SK-N-SH treated with all-trans-retinoic acid at 6 μM for 48 hours (cell line): ENCODE measurements around the gene MICALL2.

Experiments
- ATAC-seq: fragments of 200-7000 bp; cut with Tn5 transposase; 3 replicates; pipeline ENCODE4 v1.9.1; 2020; ENCODE audit warnings: mild to moderate bottlenecking, moderate library complexity
- ARNTL ChIP-seq: fragments of 450-650 bp; formaldehyde crosslinking; IDR thresholded peaks from 2 replicates; pipeline ENCODE4 v1.5.0; 2020; ENCODE audit warnings: low read depth, mild to moderate bottlenecking, moderate library complexity, borderline replicate concordance
- BACH2 ChIP-seq: fragments of 250-450 bp; sonication (Bioruptor Pico); IDR thresholded peaks from 2 replicates; pipeline ENCODE4 v1.9.0; 2021; ENCODE audit warnings: mild to moderate bottlenecking, borderline replicate concordance
- CSDC2 ChIP-seq: fragments of 250-450 bp; sonication (Bioruptor Pico); IDR thresholded peaks from 2 replicates; pipeline ENCODE4 v1.5.0; 2020; ENCODE audit warnings: mild to moderate bottlenecking, moderate library complexity
- ESRRG ChIP-seq: fragments of 250-450 bp; sonication (Bioruptor Pico); IDR thresholded peaks from 2 replicates; pipeline ENCODE4 v1.6.1; 2021; ENCODE audit warnings: mild to moderate bottlenecking
- GLIS3 ChIP-seq: fragments of 250-450 bp; sonication (Bioruptor Pico); IDR thresholded peaks from 2 replicates; pipeline ENCODE4 v1.5.0; 2020; ENCODE audit warnings: mild to moderate bottlenecking, moderate library complexity
- ISL1 ChIP-seq: fragments of 250-450 bp; sonication (Bioruptor Pico); IDR thresholded peaks from 2 replicates; pipeline ENCODE4 v2.1.2; 2022; ENCODE audit warnings: mild to moderate bottlenecking, moderate library complexity
- OSR1 ChIP-seq: fragments of 250-450 bp; sonication (Bioruptor Pico); IDR thresholded peaks from 2 replicates; pipeline ENCODE4 v1.8.0; 2022; ENCODE audit warnings: moderate library complexity, mild to moderate bottlenecking, inconsistent platforms
- PPARA ChIP-seq: fragments of 250-450 bp; sonication (Bioruptor Pico); IDR thresholded peaks from 2 replicates; pipeline ENCODE4 v1.5.0; 2020; ENCODE audit warnings: mild to moderate bottlenecking, borderline replicate concordance
- RARB ChIP-seq: fragments of 250-450 bp; sonication (Bioruptor Pico); IDR thresholded peaks from 2 replicates; pipeline ENCODE4 v1.8.0; 2021; ENCODE audit warnings: mild to moderate bottlenecking, moderate library complexity
- SNAI2 ChIP-seq: fragments of 250-450 bp; sonication (Bioruptor Pico); IDR thresholded peaks from 2 replicates; pipeline ENCODE4 v1.5.0; 2020; ENCODE audit warnings: mild to moderate bottlenecking, moderate library complexity
- TCF4 ChIP-seq: fragments of 250-450 bp; sonication (Bioruptor Pico); IDR thresholded peaks from 2 replicates; pipeline ENCODE4 v1.8.0; 2021; ENCODE audit warnings: mild to moderate bottlenecking, moderate library complexity, borderline replicate concordance
- TOX ChIP-seq: fragments of 250-450 bp; sonication (Bioruptor Pico); IDR thresholded peaks from 2 replicates; pipeline ENCODE4 v1.8.0; 2021; ENCODE audit warnings: mild to moderate bottlenecking, moderate library complexity, borderline replicate concordance
- ZC3H10 ChIP-seq: fragments of 250-450 bp; sonication (Bioruptor Pico); IDR thresholded peaks from 2 replicates; pipeline ENCODE4 v1.5.1; 2021; ENCODE audit warnings: mild to moderate bottlenecking, moderate library complexity
- ZFP30 ChIP-seq: fragments of 450-650 bp; formaldehyde crosslinking; IDR thresholded peaks from 2 replicates; pipeline ENCODE4 v1.5.0; 2022; ENCODE audit warnings: mild to moderate bottlenecking, moderate library complexity
- ZNF70 ChIP-seq: fragments of 450-650 bp; formaldehyde crosslinking; IDR thresholded peaks from 2 replicates; pipeline ENCODE4 v1.5.0; 2020; ENCODE audit warnings: mild to moderate bottlenecking, moderate library complexity
- ZNF8 ChIP-seq: fragments of 450-650 bp; formaldehyde crosslinking; IDR thresholded peaks from 2 replicates; pipeline ENCODE4 v1.5.0; 2020; ENCODE audit warnings: mild to moderate bottlenecking, moderate library complexity
- TF ChIP-seq, protein P1 (sequence below): fragments of 250-450 bp; sonication (Bioruptor Pico); IDR thresholded peaks from 2 replicates; pipeline ENCODE4 v1.5.1; 2021; ENCODE audit warnings: mild to moderate bottlenecking, moderate library complexity
- TF ChIP-seq, protein P2 (sequence below): fragments of 250-450 bp; sonication (Bioruptor Pico); IDR thresholded peaks from 2 replicates; pipeline ENCODE4 v1.5.0; 2020; ENCODE audit warnings: mild to moderate bottlenecking, moderate library complexity
- TF ChIP-seq, protein P3 (sequence below): fragments of 250-450 bp; sonication (Bioruptor Pico); IDR thresholded peaks from 2 replicates; pipeline ENCODE4 v1.8.0; 2020; ENCODE audit warnings: mild to moderate bottlenecking, moderate library complexity, borderline replicate concordance
- TF ChIP-seq, protein P4 (sequence below): fragments of 250-450 bp; sonication (Bioruptor Pico); IDR thresholded peaks from 2 replicates; pipeline ENCODE4 v1.5.1; 2020; ENCODE audit warnings: low read depth, mild to moderate bottlenecking, moderate library complexity
- TF ChIP-seq, protein P5 (sequence below): fragments of 250-450 bp; sonication (Bioruptor Pico); IDR thresholded peaks from 2 replicates; pipeline ENCODE4 v1.8.0; 2021; ENCODE audit warnings: low read depth, mild to moderate bottlenecking, moderate library complexity, borderline replicate concordance

MICALL2 gene

DNA sequence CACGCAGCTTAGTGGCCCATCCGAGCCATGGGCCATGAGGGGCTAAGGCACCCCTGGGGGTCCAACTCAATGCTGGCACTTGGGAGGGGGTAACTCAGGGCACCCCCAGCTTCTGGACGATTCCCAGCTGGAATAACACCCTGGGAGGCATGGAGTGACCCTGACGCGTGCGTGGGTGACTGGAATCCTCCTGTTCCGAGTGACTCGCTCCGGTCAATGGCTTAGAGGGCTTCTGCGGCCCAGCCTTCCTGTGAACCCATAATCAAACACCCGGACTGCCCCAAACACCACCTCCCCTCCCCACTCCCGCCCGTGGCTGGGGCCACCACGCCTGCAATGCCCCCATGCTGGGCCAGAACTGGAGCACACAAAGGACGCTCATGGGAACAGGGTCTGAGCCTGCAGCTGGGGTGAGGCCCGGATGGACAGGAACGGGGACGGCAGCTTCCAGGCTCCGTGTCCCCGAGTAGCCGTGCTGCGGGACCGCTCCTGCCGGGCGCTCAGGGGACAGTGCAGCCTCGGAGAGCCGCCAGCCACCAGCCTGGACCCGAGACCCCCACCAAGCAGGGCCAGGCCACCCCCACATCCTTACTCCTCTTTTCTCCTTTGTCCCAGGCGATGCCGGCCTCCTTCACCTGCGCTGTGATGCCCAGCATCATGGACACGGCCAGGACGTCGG is 36.4 kb upstream of the MICALL2 start:
- TF ChIP-seq TOX (CRISPR knock-in tag), result no peak
- no peak for TF ChIP-seq SNAI2 (CRISPR knock-in tag)
- TF ChIP-seq, protein P1, sequence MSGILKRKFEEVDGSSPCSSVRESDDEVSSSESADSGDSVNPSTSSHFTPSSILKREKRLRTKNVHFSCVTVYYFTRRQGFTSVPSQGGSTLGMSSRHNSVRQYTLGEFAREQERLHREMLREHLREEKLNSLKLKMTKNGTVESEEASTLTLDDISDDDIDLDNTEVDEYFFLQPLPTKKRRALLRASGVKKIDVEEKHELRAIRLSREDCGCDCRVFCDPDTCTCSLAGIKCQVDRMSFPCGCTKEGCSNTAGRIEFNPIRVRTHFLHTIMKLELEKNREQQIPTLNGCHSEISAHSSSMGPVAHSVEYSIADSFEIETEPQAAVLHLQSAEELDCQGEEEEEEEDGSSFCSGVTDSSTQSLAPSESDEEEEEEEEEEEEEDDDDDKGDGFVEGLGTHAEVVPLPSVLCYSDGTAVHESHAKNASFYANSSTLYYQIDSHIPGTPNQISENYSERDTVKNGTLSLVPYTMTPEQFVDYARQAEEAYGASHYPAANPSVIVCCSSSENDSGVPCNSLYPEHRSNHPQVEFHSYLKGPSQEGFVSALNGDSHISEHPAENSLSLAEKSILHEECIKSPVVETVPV, result no peak
- TF ChIP-seq, protein P2, sequence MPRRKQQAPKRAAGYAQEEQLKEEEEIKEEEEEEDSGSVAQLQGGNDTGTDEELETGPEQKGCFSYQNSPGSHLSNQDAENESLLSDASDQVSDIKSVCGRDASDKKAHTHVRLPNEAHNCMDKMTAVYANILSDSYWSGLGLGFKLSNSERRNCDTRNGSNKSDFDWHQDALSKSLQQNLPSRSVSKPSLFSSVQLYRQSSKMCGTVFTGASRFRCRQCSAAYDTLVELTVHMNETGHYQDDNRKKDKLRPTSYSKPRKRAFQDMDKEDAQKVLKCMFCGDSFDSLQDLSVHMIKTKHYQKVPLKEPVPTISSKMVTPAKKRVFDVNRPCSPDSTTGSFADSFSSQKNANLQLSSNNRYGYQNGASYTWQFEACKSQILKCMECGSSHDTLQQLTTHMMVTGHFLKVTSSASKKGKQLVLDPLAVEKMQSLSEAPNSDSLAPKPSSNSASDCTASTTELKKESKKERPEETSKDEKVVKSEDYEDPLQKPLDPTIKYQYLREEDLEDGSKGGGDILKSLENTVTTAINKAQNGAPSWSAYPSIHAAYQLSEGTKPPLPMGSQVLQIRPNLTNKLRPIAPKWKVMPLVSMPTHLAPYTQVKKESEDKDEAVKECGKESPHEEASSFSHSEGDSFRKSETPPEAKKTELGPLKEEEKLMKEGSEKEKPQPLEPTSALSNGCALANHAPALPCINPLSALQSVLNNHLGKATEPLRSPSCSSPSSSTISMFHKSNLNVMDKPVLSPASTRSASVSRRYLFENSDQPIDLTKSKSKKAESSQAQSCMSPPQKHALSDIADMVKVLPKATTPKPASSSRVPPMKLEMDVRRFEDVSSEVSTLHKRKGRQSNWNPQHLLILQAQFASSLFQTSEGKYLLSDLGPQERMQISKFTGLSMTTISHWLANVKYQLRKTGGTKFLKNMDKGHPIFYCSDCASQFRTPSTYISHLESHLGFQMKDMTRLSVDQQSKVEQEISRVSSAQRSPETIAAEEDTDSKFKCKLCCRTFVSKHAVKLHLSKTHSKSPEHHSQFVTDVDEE (CRISPR knock-in tag), result no peak
- TF ChIP-seq TCF4 (CRISPR knock-in tag), result no peak
- no peak for TF ChIP-seq ISL1 (CRISPR knock-in tag)
- no peak for TF ChIP-seq BACH2 (CRISPR knock-in tag)
- no peak for TF ChIP-seq ZFP30
- TF ChIP-seq, protein P3, sequence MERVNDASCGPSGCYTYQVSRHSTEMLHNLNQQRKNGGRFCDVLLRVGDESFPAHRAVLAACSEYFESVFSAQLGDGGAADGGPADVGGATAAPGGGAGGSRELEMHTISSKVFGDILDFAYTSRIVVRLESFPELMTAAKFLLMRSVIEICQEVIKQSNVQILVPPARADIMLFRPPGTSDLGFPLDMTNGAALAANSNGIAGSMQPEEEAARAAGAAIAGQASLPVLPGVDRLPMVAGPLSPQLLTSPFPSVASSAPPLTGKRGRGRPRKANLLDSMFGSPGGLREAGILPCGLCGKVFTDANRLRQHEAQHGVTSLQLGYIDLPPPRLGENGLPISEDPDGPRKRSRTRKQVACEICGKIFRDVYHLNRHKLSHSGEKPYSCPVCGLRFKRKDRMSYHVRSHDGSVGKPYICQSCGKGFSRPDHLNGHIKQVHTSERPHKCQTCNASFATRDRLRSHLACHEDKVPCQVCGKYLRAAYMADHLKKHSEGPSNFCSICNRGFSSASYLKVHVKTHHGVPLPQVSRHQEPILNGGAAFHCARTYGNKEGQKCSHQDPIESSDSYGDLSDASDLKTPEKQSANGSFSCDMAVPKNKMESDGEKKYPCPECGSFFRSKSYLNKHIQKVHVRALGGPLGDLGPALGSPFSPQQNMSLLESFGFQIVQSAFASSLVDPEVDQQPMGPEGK (CRISPR knock-in tag), result no peak
- no peak for TF ChIP-seq ZC3H10
- no peak for TF ChIP-seq CSDC2 (CRISPR knock-in tag)
- no peak for TF ChIP-seq ZNF70 (CRISPR knock-in tag)
- TF ChIP-seq RARB, result no peak
- ATAC-seq, result no peak

DNA sequence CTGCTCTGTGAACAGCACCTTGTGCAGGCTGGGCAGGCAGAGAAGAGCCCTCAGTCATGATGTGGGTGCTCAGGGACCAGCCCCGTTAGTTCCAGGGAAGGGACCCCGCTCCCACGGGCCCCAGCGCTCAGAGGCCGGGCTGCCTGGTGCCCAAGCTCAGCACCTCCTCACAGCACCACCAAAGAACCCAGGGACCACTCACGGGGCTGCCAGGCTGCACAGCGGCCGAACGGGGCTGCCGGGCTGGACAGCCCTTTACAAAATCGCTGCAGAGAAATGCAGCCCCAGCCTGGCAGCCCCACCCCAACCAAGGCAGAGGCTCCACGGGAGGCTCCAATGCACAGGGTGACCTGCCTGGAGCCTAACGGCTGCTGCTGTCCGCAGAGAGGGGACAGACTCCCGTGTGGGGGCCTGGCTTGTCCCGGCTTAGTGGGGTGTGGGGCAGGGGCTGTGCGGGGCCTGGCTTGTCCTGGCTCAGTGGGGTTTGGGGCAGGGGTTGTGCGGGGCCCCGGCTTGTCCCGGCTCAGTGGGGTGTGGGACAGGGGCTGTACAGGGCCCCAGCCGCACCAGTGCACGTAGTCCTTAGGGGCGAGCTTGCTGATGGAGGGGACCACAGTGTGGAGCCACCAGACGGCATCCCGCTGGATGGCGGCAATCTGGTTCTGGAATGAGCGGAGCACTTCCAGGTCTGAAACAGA is 35.7 kb upstream of the MICALL2 start:
- no peak; the same call in 2 of the 3 replicates for ATAC-seq
- TF ChIP-seq ISL1 (CRISPR knock-in tag) (no peak), OSR1 (CRISPR knock-in tag) (no peak), TCF4 (CRISPR knock-in tag) (no peak), ZC3H10 (no peak), ZFP30 (no peak), CSDC2 (CRISPR knock-in tag) (no peak), SNAI2 (CRISPR knock-in tag) (no peak), ESRRG (CRISPR knock-in tag) (no peak)
- TF ChIP-seq, protein P4, sequence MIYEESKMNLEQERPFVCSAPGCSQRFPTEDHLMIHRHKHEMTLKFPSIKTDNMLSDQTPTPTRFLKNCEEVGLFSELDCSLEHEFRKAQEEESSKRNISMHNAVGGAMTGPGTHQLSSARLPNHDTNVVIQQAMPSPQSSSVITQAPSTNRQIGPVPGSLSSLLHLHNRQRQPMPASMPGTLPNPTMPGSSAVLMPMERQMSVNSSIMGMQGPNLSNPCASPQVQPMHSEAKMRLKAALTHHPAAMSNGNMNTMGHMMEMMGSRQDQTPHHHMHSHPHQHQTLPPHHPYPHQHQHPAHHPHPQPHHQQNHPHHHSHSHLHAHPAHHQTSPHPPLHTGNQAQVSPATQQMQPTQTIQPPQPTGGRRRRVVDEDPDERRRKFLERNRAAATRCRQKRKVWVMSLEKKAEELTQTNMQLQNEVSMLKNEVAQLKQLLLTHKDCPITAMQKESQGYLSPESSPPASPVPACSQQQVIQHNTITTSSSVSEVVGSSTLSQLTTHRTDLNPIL (CRISPR knock-in tag), result no peak
- TF ChIP-seq, protein P1, result no peak

DNA sequence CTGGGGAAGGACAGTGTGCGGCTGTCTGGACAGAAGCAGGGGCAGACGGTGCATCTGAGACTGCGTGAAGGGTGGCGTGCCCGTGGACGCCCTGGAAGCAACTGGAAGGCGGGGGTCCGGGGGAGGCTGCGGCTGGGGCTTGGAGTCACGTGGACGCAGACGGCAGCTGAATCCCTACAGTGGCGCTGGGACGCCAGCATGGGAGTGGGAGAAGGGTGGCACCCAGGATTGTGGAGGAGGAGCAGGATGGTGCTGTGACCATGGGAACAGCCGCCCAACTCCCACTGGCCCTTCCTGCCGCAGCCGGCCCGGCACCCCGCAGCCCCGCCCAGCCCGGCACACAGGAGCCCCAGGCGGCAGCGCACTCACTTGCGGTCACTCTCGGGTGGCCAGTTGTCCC is 35.2 kb upstream of the MICALL2 start:
- no peak for ATAC-seq
- TF ChIP-seq ARNTL (CRISPR knock-in tag), result no peak
- no peak for TF ChIP-seq ZFP30
- TF ChIP-seq ZNF8 (CRISPR knock-in tag), result no peak
- no peak for TF ChIP-seq GLIS3 (CRISPR knock-in tag)
- TF ChIP-seq ZC3H10, result no peak
- TF ChIP-seq TOX (CRISPR knock-in tag), result no peak
- TF ChIP-seq RARB, result no peak
- TF ChIP-seq, protein P2 (CRISPR knock-in tag), result no peak
- TF ChIP-seq PPARA (CRISPR knock-in tag), result no peak
- no peak for TF ChIP-seq SNAI2 (CRISPR knock-in tag)
- TF ChIP-seq, protein P5, sequence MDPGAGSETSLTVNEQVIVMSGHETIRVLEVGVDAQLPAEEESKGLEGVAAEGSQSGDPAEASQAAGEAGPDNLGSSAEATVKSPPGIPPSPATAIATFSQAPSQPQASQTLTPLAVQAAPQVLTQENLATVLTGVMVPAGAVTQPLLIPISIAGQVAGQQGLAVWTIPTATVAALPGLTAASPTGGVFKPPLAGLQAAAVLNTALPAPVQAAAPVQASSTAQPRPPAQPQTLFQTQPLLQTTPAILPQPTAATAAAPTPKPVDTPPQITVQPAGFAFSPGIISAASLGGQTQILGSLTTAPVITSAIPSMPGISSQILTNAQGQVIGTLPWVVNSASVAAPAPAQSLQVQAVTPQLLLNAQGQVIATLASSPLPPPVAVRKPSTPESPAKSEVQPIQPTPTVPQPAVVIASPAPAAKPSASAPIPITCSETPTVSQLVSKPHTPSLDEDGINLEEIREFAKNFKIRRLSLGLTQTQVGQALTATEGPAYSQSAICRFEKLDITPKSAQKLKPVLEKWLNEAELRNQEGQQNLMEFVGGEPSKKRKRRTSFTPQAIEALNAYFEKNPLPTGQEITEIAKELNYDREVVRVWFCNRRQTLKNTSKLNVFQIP (CRISPR knock-in tag), result no peak
- TF ChIP-seq CSDC2 (CRISPR knock-in tag), result no peak
